A549 treated with AZD9567 at 1 μM for 4 hours (cell line): ENCODE measurements around the gene CD300H. TPM values are rescaled to one million over a fixed set of nuclear protein-coding genes. Genes with fewer than 3 reads are reported as not detected.

ENCODE experiments used
- total RNA-seq: library from RNA; stranded (reverse); fragments of 200-300 nt; extraction: Qiagen RNA extraction; gene quantifications from 5 replicates; pipeline ENCODE4 v1.2.3, GENCODE V29; 2022; ENCODE audit not compliant: insufficient read depth

The CD300H gene
- total RNA-seq, result 0.39 to 0.70 TPM (median 0.45 TPM) in 4 of 5 replicates, not detected in the other

GRCh38 chr17:74567397-74567796 lies at the start of gene CD300H:
TSS of gene CD300H (minus strand) at chr17:74567509.

GRCh38 chr17:74592087-74592990 lies 25.0 kb upstream of the CD300H start, which contains the start of gene CD300LD:
TSS of gene CD300LD (minus strand) at chr17:74592283. CDS start at chr17:74592202, 81 bp downstream.

GRCh38 chr17:74545843-74546230 lies 21.5 kb downstream of the CD300H start, which contains the start of gene CD300C:
TSS of gene CD300C (minus strand) at chr17:74546115. CDS start at chr17:74545782, 333 bp downstream.

GRCh38 chr17:74531231-74531761 lies 36.0 kb downstream of the CD300H start, which contains the start of gene CD300LB:
TSS of gene CD300LB (minus strand) at chr17:74531475. CDS start at chr17:74531350, 125 bp downstream.

Other genes starting within 250 kb of the CD300H start
- gene KIF19, start 241.3 kb downstream of the CD300H start, total RNA-seq, result 0.02 to 0.04 TPM in 2 of 5 replicates, not detected in the others
- 0.08 TPM in 1 of 5 replicates, not detected in the others for gene BTBD17, start 205.6 kb downstream of the CD300H start, total RNA-seq
- not detected in 5 replicates for gene GPR142, start 200.0 kb downstream of the CD300H start, total RNA-seq
- gene GPRC5C, start 135.4 kb downstream of the CD300H start, total RNA-seq, result 30.9 to 57.7 TPM (median 51.7 TPM) in 5 replicates
- 0.09 to 0.15 TPM in 2 of 5 replicates, not detected in the others for gene CD300A, start 100.9 kb downstream of the CD300H start, total RNA-seq
- gene CD300LB, start 36.0 kb downstream of the CD300H start, total RNA-seq, result 0.05 to 0.12 TPM (median 0.07 TPM) in 4 of 5 replicates, not detected in the other
- gene CD300C, start 21.4 kb downstream of the CD300H start, total RNA-seq, result 0.13 to 0.19 TPM (median 0.16 TPM) in 4 of 5 replicates, not detected in the other
- not detected in 5 replicates for gene CD300LD, start 24.8 kb upstream of the CD300H start, total RNA-seq
- not detected in 5 replicates for gene CD300E, start 56.2 kb upstream of the CD300H start, total RNA-seq
- gene CD300LF, start 145.4 kb upstream of the CD300H start, total RNA-seq, result not detected in 5 replicates
- gene RAB37, start 169.7 kb upstream of the CD300H start, total RNA-seq, result 0.79 to 1.5 TPM (median 1.1 TPM) in 4 of 5 replicates, not detected in the other
- gene NHERF1, start 181.1 kb upstream of the CD300H start, total RNA-seq, result 46.1 to 57.7 TPM (median 49.1 TPM) in 5 replicates
- 53.1 to 62.5 TPM (median 56.5 TPM) in 5 replicates for gene NAT9, start 208.8 kb upstream of the CD300H start, total RNA-seq